ENCODE results near the gene RNASE11. TPM values are rescaled to one million over a fixed set of nuclear protein-coding genes. Genes with fewer than 3 reads are reported as not detected.

Gene RNASE11
- total RNA-seq, 1 donor from 2014 or later: not detected

Other genes starting within 250 kb of the RNASE11 start
- gene PARP2, start 244.4 kb downstream of the RNASE11 start, total RNA-seq: 32.5 and 36.6 TPM in 2 replicates
- gene TEP1, start 174.5 kb downstream of the RNASE11 start, total RNA-seq: 39.3 and 41.9 TPM in 2 replicates
- gene KLHL33, start 151.8 kb downstream of the RNASE11 start, total RNA-seq: 0.05 TPM in 2 replicates
- gene OSGEP, start 133.2 kb downstream of the RNASE11 start, total RNA-seq: 69.6 and 77.4 TPM in 2 replicates
- gene APEX1, start 132.8 kb downstream of the RNASE11 start, total RNA-seq: 236 and 242 TPM in 2 replicates
- gene PIP4P1, start 126.6 kb downstream of the RNASE11 start, total RNA-seq: 36.6 and 37.0 TPM in 2 replicates
- gene PNP, start 118.6 kb downstream of the RNASE11 start, total RNA-seq: 149 TPM in 2 replicates
- 0.26 and 0.29 TPM in 2 replicates for gene RNASE10, start 82.5 kb downstream of the RNASE11 start, total RNA-seq
- gene RNASE9, start 27.0 kb downstream of the RNASE11 start, total RNA-seq: not detected in 2 replicates
- gene RNASE12, start 3.4 kb upstream of the RNASE11 start, total RNA-seq: not detected in 2 replicates
- gene OR6S1, start 53.7 kb upstream of the RNASE11 start, total RNA-seq: not detected in 2 replicates
- gene RNASE4, start 96.6 kb upstream of the RNASE11 start, total RNA-seq: 0.34 and 0.39 TPM in 2 replicates
- 0.57 and 0.59 TPM in 2 replicates for gene ANG, start 100.8 kb upstream of the RNASE11 start, total RNA-seq
- not detected in 2 replicates for gene EDDM3A, start 157.9 kb upstream of the RNASE11 start, total RNA-seq
- gene EDDM3B, start 180.4 kb upstream of the RNASE11 start, total RNA-seq: not detected in 2 replicates
- 0.54 and 0.78 TPM in 2 replicates for gene RNASE6, start 193.3 kb upstream of the RNASE11 start, total RNA-seq
- gene RNASE1, start 214.8 kb upstream of the RNASE11 start, total RNA-seq: not detected in 2 replicates

All from activated T-helper 1 cell treated with anti-CD3 and anti-CD28 coated beads, Interleukin-12 subunit alpha, Interleukin-12 subunit beta, Interleukin-2, Interleukin-4 antibody, amounts not matched to agents 30 ng/mL and 10 ng/mL and 1 ng/mL, durations not matched to agents 14 hours and 24 hours and 36 hours (primary cell).